HCT116 (cell line): ENCODE measurements around the gene DPY19L3.

ENCODE experiments used
- CTCF ChIP-seq, 3 experiments: fragments of 200-600 bp in 1 of 3; sonication (generic) in 1 of 3; IDR thresholded peaks in 2 of 3; conservative IDR thresholded peaks in 1 of 3; 2 replicates each; pipeline ENCODE4 v1.5.1; 2012 to 2017; ENCODE audit warnings: low read depth in 2 of 3, low read length in 2 of 3, antibody characterized with exemption in 1 of 3, borderline replicate concordance in 1 of 3, control low read depth in 1 of 3, mild to moderate bottlenecking in 1 of 3, mixed read lengths in 1 of 3, mixed run types in 1 of 3, moderate library complexity in 1 of 3; ENCODE audit not compliant: insufficient read depth in 1 of 3
- EGR1 ChIP-seq: IDR thresholded peaks from 2 replicates; pipeline ENCODE4 v1.6.1; 2012; ENCODE audit warnings: low read depth
- EZH2 ChIP-seq: fragments of 200-600 bp; sonication (generic); IDR thresholded peaks from 2 replicates; pipeline ENCODE4 v1.6.1; 2017; ENCODE audit warnings: antibody characterized with exemption, mixed run types
- FOSL1 ChIP-seq: IDR thresholded peaks from 2 replicates; pipeline ENCODE4 v1.6.1; 2012; ENCODE audit warnings: low read depth
- JUND ChIP-seq: IDR thresholded peaks from 2 replicates; pipeline ENCODE4 v1.6.1; 2012
- MAX ChIP-seq: IDR thresholded peaks from 2 replicates; pipeline ENCODE4 v1.6.1; 2012
- POLR2A ChIP-seq: IDR thresholded peaks from 2 replicates; pipeline ENCODE4 v1.7.0; 2011; ENCODE audit warnings: borderline replicate concordance; ENCODE audit not compliant: insufficient read depth, insufficient read length; ENCODE audit errors: extremely low read depth
- POLR2AphosphoS5 ChIP-seq: IDR thresholded peaks from 2 replicates; pipeline ENCODE4 v1.6.1; 2011; ENCODE audit warnings: mild to moderate bottlenecking, low read depth, low read length, moderate library complexity
- REST ChIP-seq: IDR thresholded peaks from 2 replicates; pipeline ENCODE4 v1.6.1; 2012; ENCODE audit warnings: low read depth
- SIN3A ChIP-seq: IDR thresholded peaks from 2 replicates; pipeline ENCODE4 v1.6.1; 2012; ENCODE audit warnings: low read depth
- SP1 ChIP-seq: IDR thresholded peaks from 2 replicates; pipeline ENCODE4 v1.6.1; 2012; ENCODE audit warnings: low read depth
- TCF7L2 ChIP-seq: IDR thresholded peaks from 2 replicates; pipeline ENCODE4 v1.7.0; 2011; ENCODE audit warnings: borderline replicate concordance, inconsistent platforms; ENCODE audit not compliant: insufficient read depth, insufficient read length; ENCODE audit errors: extremely low read depth

- TF ChIP-seq SIN3A (no peak), CTCF (IDR thresholded peaks at IDR 0.05 in 2 of 3, conservative IDR thresholded peaks at IDR 0.05 in 1 of 3; ENCODE audit: borderline replicate concordance in 1 of 3, insufficient read depth in 1 of 3, low read depth in 2 of 3, low read length in 2 of 3) (no peak), MAX (no peak), POLR2A (no peak), POLR2AphosphoS5 (no peak), EGR1 (no peak), SP1 (no peak), JUND (no peak), EZH2 (no peak), REST (no peak), TCF7L2 (no peak), FOSL1 (no peak)
These were observed 78.0 kb downstream of the DPY19L3 start for GRCh38 chr19:32483574-32483973.
